Measurements from ENCODE around the gene VTN. TPM values are rescaled to one million over a fixed set of nuclear protein-coding genes. Genes with fewer than 3 reads are reported as not detected.

The VTN gene
- total and polyA plus RNA-seq, 4 donors, result 0.63 to 4.3 (median 2.0) TPM

- H3K36me3 ChIP-seq (ENCODE audit: control insufficient read depth in 1 of 2, insufficient read depth in 2 of 2, low read length in 1 of 2), result peaks cover 0 to 5% of the 10 kb centered on the region in 2 donors
These were observed 20.9 kb upstream of the VTN start for GRCh38 chr17:28390984-28391383.

GRCh38 chr17:28390563-28390962 is 20.5 kb upstream of the VTN start:
- Histone ChIP-seq H3K4me1 (ENCODE audit: control insufficient read depth in 1 of 2, insufficient read depth in 2 of 2, low read length in 2 of 2) (no peaks in the 10 kb centered on the region), H3K4me3 (ENCODE audit: low read length in 2 of 2) (no peak overlapping the region), H3K27me3 (ENCODE audit: control insufficient read depth in 1 of 2, insufficient read depth in 2 of 2, low read length in 1 of 2) (no peaks in the 10 kb centered on the region), H3K36me3 (ENCODE audit: control insufficient read depth in 1 of 2, insufficient read depth in 2 of 2, low read length in 1 of 2) (peaks cover 0 to 2% of the 10 kb centered on the region in 2 donors), H3K9me3 (ENCODE audit: control insufficient read depth, low read length) (no peaks in the 10 kb centered on the region), H3K27ac (ENCODE audit: low read depth in 1 of 2, low read length in 2 of 2) (no peak overlapping the region)
- intact Hi-C loops (cut with DNase I), result no loop called here
- 92 to 94% methylated on average over 2 of the region's 2 CpGs for WGBS, 2 donors
- DNase-seq, result no peak
- no peak for ATAC-seq (ENCODE audit: low FRiP score)

More at GRCh38 chr17:28390984-28391383, 20.9 kb upstream of the VTN start:
- Histone ChIP-seq H3K27me3 (ENCODE audit: control insufficient read depth in 1 of 2, insufficient read depth in 2 of 2, low read length in 1 of 2) (no peaks in the 10 kb centered on the region), H3K4me3 (ENCODE audit: low read length in 2 of 2) (no peak overlapping the region), H3K27ac (ENCODE audit: low read depth in 1 of 2, low read length in 2 of 2) (no peak overlapping the region), H3K9me3 (ENCODE audit: control insufficient read depth, low read length) (no peaks in the 10 kb centered on the region), H3K4me1 (ENCODE audit: control insufficient read depth in 1 of 2, insufficient read depth in 2 of 2, low read length in 2 of 2) (no peaks in the 10 kb centered on the region)
- intact Hi-C loops (cut with DNase I), result no loop called here
- 88 to 98% methylated on average over 1 of the region's 1 CpG for WGBS, 2 donors
- ATAC-seq (ENCODE audit: low FRiP score), result no peak
- no peak for DNase-seq

DNA sequence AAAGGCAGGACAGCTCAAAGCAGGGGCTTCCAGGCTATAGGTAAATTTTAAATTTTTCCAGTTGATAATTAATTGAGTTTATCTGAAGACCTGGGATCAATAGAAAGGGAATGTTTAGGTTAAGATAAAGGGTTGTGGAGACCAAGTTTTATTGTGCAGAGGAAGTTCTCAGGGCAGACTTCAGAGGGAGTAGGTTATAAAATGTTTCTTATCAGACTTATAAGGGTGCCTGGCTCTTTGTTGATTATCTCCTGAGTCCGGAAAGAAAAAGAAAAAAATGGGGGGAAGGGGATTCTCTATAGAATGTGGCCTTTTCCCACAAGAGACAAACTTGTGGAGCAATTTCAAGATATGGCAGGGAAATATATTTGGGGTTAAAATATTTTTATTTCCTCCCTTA is 20.0 kb upstream of the VTN start:
- ATAC-seq (ENCODE audit: low FRiP score) (no peak), DNase-seq (no peak)
- 91 to 96% methylated on average over 1 of the region's 1 CpG for WGBS, 2 donors
- H3K9me3 ChIP-seq (ENCODE audit: control insufficient read depth, low read length), result no peaks in the 10 kb centered on the region
- no peak overlapping the region for H3K4me3 ChIP-seq (ENCODE audit: low read length in 2 of 2)
- H3K27me3 ChIP-seq (ENCODE audit: control insufficient read depth in 1 of 2, insufficient read depth in 2 of 2, low read length in 1 of 2), result no peaks in the 10 kb centered on the region
- H3K36me3 ChIP-seq (ENCODE audit: control insufficient read depth in 1 of 2, insufficient read depth in 2 of 2, low read length in 1 of 2), result peaks cover 0 to 2% of the 10 kb centered on the region in 2 donors
- no peak overlapping the region for H3K27ac ChIP-seq (ENCODE audit: low read depth in 1 of 2, low read length in 2 of 2)
- intact Hi-C loops (cut with DNase I), result no loop called here
- no peaks in the 10 kb centered on the region for H3K4me1 ChIP-seq (ENCODE audit: control insufficient read depth in 1 of 2, insufficient read depth in 2 of 2, low read length in 2 of 2)

DNA sequence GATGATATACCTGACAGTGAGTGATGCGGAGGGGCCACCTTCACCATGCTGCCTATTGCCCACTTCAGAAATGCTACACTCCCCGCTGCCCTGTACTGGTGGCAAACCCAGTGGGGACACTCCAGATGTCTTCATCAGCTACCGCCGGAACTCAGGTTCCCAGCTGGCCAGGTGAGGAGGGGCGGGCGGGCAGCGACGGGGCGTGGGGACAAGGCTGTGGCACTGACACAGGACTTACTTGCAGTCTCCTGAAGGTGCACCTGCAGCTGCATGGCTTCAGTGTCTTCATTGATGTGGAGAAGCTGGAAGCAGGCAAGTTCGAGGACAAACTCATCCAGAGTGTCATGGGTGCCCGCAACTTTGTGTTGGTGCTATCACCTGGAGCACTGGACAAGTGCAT is 18.0 kb upstream of the VTN start:
- peak in 1 of 2 donors; percentile 50 for DNase-seq
- Histone ChIP-seq H3K4me3 (ENCODE audit: low read length in 2 of 2) (no peak overlapping the region), H3K27ac (ENCODE audit: low read depth in 1 of 2, low read length in 2 of 2) (no peak overlapping the region), H3K4me1 (ENCODE audit: control insufficient read depth in 1 of 2, insufficient read depth in 2 of 2, low read length in 2 of 2) (no peaks in the 10 kb centered on the region), H3K36me3 (ENCODE audit: control insufficient read depth in 1 of 2, insufficient read depth in 2 of 2, low read length in 1 of 2) (peaks cover 0 to 2% of the 10 kb centered on the region in 2 donors), H3K27me3 (ENCODE audit: control insufficient read depth in 1 of 2, insufficient read depth in 2 of 2, low read length in 1 of 2) (no peaks in the 10 kb centered on the region), H3K9me3 (ENCODE audit: control insufficient read depth, low read length) (no peaks in the 10 kb centered on the region)
- intact Hi-C loops (cut with DNase I), result no loop called here
- 95 to 96% methylated on average over 11 of the region's 11 CpGs for WGBS, 2 donors
- no peak for ATAC-seq (ENCODE audit: low FRiP score)

DNA sequence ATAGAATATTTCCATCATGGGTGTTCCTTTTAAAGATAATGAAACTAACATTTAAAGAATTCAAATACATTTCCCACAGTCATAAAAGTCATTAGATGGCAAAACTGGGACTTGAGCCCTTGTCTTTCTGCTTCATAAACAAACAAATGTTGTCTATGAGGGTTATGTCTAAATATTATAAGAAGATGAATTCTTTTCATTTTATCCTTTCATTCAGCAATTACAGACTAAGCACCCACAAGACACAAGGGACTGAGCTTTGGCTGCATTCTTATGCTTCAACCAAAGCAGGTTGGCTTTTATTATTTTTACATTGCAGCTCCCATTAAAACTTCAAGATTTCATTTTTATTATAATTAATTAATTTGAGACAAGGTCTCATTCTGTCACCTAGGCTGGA is 16.3 kb upstream of the VTN start:
- Histone ChIP-seq H3K36me3 (ENCODE audit: control insufficient read depth in 1 of 2, insufficient read depth in 2 of 2, low read length in 1 of 2) (peaks cover 0 to 2% of the 10 kb centered on the region in 2 donors), H3K9me3 (ENCODE audit: control insufficient read depth, low read length) (no peaks in the 10 kb centered on the region), H3K27me3 (ENCODE audit: control insufficient read depth in 1 of 2, insufficient read depth in 2 of 2, low read length in 1 of 2) (no peaks in the 10 kb centered on the region), H3K4me3 (ENCODE audit: low read length in 2 of 2) (no peak overlapping the region), H3K4me1 (ENCODE audit: control insufficient read depth in 1 of 2, insufficient read depth in 2 of 2, low read length in 2 of 2) (no peaks in the 10 kb centered on the region), H3K27ac (ENCODE audit: low read depth in 1 of 2, low read length in 2 of 2) (no peak overlapping the region)
- intact Hi-C loops (cut with DNase I), result no loop called here
- ATAC-seq (ENCODE audit: low FRiP score) (no peak), DNase-seq (no peak)

DNA sequence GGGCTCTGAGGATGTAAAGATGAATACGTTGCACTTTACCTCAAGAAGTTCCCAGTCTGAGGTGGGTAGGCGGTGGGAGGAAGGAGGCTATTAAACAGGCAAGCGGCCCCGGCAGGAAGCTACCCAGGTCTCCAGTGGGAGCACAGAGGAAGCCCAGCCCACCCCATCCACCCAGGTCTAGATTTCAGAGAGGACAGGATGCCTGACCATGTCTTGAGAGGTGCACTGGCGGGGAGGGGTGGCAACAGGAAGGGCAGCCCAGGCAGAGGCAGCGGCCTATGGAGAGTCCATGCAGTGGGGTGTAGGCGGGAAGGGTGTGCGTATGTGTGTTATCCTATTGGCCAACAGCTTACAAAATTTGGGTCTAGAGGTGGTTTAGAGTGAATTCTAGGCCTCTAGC is 15.3 kb upstream of the VTN start:
- no peak for ATAC-seq (ENCODE audit: low FRiP score)
- no peaks in the 10 kb centered on the region for H3K27me3 ChIP-seq (ENCODE audit: control insufficient read depth in 1 of 2, insufficient read depth in 2 of 2, low read length in 1 of 2)
- H3K27ac ChIP-seq (ENCODE audit: low read depth in 1 of 2, low read length in 2 of 2), result no peak overlapping the region
- H3K4me3 ChIP-seq (ENCODE audit: low read length in 2 of 2), result no peak overlapping the region
- no peaks in the 10 kb centered on the region for H3K9me3 ChIP-seq (ENCODE audit: control insufficient read depth, low read length)
- intact Hi-C loops (cut with DNase I), result no loop called here
- 92 to 96% methylated on average over 8 of the region's 8 CpGs for WGBS, 2 donors
- H3K4me1 ChIP-seq (ENCODE audit: control insufficient read depth in 1 of 2, insufficient read depth in 2 of 2, low read length in 2 of 2), result no peaks in the 10 kb centered on the region
- peak in 1 of 2 donors; percentile 62 for DNase-seq
- H3K36me3 ChIP-seq (ENCODE audit: control insufficient read depth in 1 of 2, insufficient read depth in 2 of 2, low read length in 1 of 2), result peaks cover 0 to 2% of the 10 kb centered on the region in 2 donors

DNA sequence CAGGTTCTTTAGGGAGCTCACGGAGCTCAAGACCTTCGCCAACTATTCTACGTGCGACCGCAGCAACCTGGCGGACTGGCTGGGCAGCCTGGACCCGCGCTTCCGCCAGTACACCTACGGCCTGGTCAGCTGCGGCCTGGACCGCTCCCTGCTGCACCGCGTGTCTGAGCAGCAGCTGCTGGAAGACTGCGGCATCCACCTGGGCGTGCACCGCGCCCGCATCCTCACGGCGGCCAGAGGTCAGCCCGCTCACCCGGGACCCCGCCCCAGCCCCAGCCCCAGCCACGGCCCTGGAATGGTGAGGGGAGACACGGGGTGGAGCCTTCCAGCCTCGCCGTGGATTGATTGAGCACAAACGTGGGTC is 14.9 kb upstream of the VTN start:
- Histone ChIP-seq H3K36me3 (ENCODE audit: control insufficient read depth in 1 of 2, insufficient read depth in 2 of 2, low read length in 1 of 2) (peaks cover 0 to 2% of the 10 kb centered on the region in 2 donors), H3K27ac (ENCODE audit: low read depth in 1 of 2, low read length in 2 of 2) (no peak overlapping the region), H3K27me3 (ENCODE audit: control insufficient read depth in 1 of 2, insufficient read depth in 2 of 2, low read length in 1 of 2) (no peaks in the 10 kb centered on the region), H3K4me1 (ENCODE audit: control insufficient read depth in 1 of 2, insufficient read depth in 2 of 2, low read length in 2 of 2) (no peaks in the 10 kb centered on the region), H3K4me3 (ENCODE audit: low read length in 2 of 2) (no peak overlapping the region), H3K9me3 (ENCODE audit: control insufficient read depth, low read length) (no peaks in the 10 kb centered on the region)
- no peak for ATAC-seq (ENCODE audit: low FRiP score)
- intact Hi-C loops (cut with DNase I), result no loop called here
- WGBS, 2 donors, result 61 to 70% methylated on average over 29 of the region's 29 CpGs
- peak in 1 of 2 donors; percentile 62 for DNase-seq

DNA sequence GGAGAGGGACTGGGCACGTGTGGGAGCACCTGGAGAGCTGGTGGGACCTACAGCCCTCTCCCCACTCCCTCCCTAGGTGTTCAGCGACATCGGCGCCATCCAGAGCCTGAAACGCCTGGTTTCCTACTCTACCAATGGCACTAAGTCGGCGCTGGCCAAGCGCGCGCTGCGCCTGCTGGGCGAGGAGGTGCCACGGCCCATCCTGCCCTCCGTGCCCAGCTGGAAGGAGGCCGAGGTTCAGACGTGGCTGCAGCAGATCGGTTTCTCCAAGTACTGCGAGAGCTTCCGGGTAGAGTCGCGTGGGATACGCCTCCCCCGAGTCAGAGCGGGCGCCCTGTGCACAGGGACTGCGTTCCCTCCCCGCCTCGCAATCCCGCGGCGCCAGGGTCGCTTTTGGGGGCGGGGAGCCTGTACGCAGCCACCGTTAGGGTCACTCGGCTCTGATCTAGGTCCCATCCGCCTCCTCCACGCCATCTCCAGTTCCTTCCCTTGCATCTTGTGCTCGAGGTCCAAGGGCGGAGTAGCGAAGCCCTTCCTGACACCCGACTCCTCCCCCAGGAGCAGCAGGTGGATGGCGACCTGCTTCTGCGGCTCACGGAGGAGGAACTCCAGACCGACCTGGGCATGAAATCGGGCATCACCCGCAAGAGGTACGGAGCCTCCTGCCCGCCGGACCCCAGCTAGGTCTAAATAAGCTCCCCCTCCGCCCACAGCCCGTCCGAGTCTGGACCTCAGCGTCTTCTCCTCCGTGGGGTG is 14.4 kb upstream of the VTN start:
- WGBS, 2 donors, result 52 to 62% methylated on average over 54 to 56 of the region's 56 CpGs
- intact Hi-C loops (cut with DNase I), result no loop called here

GRCh38 chr17:28381141-28381825 is 11.2 kb upstream of the VTN start:
- H3K27ac ChIP-seq (ENCODE audit: low read depth in 1 of 2, low read length in 2 of 2), result no peak overlapping the region
- ATAC-seq (ENCODE audit: low FRiP score), result no peak
- intact Hi-C loops (cut with DNase I), result no loop called here

More for the DNA sequence above, 14.4 kb upstream of the VTN start:
- no peaks in the 10 kb centered on the region for H3K9me3 ChIP-seq (ENCODE audit: control insufficient read depth, low read length)
- H3K27me3 ChIP-seq (ENCODE audit: control insufficient read depth in 1 of 2, insufficient read depth in 2 of 2, low read length in 1 of 2), result no peaks in the 10 kb centered on the region
- H3K27ac ChIP-seq (ENCODE audit: low read depth in 1 of 2, low read length in 2 of 2), result no peak overlapping the region
- no peaks in the 10 kb centered on the region for H3K4me1 ChIP-seq (ENCODE audit: control insufficient read depth in 1 of 2, insufficient read depth in 2 of 2, low read length in 2 of 2)
- no peak overlapping the region for H3K4me3 ChIP-seq (ENCODE audit: low read length in 2 of 2)
- H3K36me3 ChIP-seq (ENCODE audit: control insufficient read depth in 1 of 2, insufficient read depth in 2 of 2, low read length in 1 of 2), result no peaks in the 10 kb centered on the region
- DNase-seq (peak; percentile 77 to 81), ATAC-seq (ENCODE audit: low FRiP score) (peak; percentile 75)

More at GRCh38 chr17:28381141-28381825, 11.2 kb upstream of the VTN start:
- peak in 1 of 2 donors; percentile 75 for DNase-seq
- no peaks in the 10 kb centered on the region for H3K36me3 ChIP-seq (ENCODE audit: control insufficient read depth in 1 of 2, insufficient read depth in 2 of 2, low read length in 1 of 2)
- no peaks in the 10 kb centered on the region for H3K9me3 ChIP-seq (ENCODE audit: control insufficient read depth, low read length)
- WGBS, 2 donors, result 52 to 58% methylated on average over 69 to 72 of the region's 72 CpGs
- H3K4me1 ChIP-seq (ENCODE audit: control insufficient read depth in 1 of 2, insufficient read depth in 2 of 2, low read length in 2 of 2), result no peaks in the 10 kb centered on the region
- no peaks in the 10 kb centered on the region for H3K27me3 ChIP-seq (ENCODE audit: control insufficient read depth in 1 of 2, insufficient read depth in 2 of 2, low read length in 1 of 2)
- H3K4me3 ChIP-seq (ENCODE audit: low read length in 2 of 2), result no peak overlapping the region

Data from aorta (tissue), 5 donors.